GM12864 (cell line): Measurements from ENCODE around the gene CYTH2.

Experiments used
- DNase-seq: peaks from one replicate; pipeline ENCODE4 v3.0.0-alpha.2; 2011; ENCODE audit warnings: low read depth
- H3K4me3 ChIP-seq: 2 replicates; pipeline ENCODE4 v1.5.1; 2011; ENCODE audit warnings: mild to moderate bottlenecking, low read depth, low read length, control low read depth
- TF ChIP-seq, protein P1 (sequence below): IDR thresholded peaks from 2 replicates; pipeline ENCODE4 v1.5.1; 2011; ENCODE audit warnings: low read depth, mild to moderate bottlenecking, moderate library complexity, low read length, control low read depth, inconsistent platforms; ENCODE audit errors: missing control alignments

The CYTH2 gene, protein sequence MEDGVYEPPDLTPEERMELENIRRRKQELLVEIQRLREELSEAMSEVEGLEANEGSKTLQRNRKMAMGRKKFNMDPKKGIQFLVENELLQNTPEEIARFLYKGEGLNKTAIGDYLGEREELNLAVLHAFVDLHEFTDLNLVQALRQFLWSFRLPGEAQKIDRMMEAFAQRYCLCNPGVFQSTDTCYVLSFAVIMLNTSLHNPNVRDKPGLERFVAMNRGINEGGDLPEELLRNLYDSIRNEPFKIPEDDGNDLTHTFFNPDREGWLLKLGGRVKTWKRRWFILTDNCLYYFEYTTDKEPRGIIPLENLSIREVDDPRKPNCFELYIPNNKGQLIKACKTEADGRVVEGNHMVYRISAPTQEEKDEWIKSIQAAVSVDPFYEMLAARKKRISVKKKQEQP

DNA sequence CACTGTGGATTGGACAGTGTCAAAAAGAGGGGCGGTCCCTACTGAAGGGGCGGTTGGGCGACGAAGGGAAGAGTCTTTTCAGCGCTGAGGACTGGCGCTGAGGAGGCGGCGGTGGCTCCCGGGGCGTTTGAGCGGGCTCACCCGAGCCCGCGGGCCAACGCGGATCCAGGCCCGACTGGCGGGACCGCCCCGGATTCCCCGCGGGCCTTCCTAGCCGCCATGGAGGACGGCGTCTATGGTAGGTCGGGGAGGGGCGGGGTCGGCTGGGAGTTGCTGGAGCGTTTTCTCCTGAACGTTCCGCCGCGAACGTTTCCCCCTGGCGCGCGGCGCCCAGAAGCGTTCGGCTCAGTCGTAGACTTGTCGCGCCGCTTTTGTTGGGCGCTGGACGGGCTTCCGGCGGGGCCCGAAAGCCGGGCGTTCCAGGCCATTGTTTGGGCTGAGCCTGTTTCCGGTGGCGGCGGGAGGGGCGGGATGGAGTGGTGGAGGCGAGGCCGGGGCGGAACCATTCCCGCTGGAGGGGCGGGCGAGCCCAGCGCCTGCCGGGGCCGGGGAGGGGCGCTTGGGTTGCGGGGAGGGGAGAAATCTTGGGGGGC, at the start of gene CYTH2:
CYTH2 (plus strand) TSS at position 81 of the 593 bp plus-strand sequence; CDS start at position 220, 139 bp downstream.
- DNase-seq: no peak
- H3K4me3 ChIP-seq: peak within 1 kb of the TSS; percentile 91
- TF ChIP-seq, protein P1, sequence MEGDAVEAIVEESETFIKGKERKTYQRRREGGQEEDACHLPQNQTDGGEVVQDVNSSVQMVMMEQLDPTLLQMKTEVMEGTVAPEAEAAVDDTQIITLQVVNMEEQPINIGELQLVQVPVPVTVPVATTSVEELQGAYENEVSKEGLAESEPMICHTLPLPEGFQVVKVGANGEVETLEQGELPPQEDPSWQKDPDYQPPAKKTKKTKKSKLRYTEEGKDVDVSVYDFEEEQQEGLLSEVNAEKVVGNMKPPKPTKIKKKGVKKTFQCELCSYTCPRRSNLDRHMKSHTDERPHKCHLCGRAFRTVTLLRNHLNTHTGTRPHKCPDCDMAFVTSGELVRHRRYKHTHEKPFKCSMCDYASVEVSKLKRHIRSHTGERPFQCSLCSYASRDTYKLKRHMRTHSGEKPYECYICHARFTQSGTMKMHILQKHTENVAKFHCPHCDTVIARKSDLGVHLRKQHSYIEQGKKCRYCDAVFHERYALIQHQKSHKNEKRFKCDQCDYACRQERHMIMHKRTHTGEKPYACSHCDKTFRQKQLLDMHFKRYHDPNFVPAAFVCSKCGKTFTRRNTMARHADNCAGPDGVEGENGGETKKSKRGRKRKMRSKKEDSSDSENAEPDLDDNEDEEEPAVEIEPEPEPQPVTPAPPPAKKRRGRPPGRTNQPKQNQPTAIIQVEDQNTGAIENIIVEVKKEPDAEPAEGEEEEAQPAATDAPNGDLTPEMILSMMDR: no peak

DNA sequence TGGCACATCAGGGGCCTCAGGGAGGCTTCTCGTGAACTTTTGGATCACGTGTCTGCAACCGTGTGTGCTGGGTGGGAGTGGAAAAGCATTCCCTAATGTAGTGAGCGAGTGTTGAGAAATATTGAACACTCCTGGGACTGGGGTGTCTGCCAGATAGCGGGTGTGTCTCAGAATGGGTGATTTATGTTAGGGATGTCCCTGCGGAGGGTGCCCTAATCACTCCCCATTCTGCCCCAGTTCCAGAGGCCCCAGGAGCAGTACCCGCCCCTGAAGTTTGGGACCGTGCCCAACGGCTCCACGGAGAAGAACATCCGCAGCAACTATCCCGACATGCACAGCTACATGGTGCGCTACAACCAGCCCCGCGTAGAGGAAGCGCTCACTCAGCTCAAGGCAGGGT, 47.6 kb upstream of the CYTH2 start:
- TF ChIP-seq, protein P1: no peak
- H3K4me3 ChIP-seq: no peak overlapping the region
- no peak for DNase-seq

DNA sequence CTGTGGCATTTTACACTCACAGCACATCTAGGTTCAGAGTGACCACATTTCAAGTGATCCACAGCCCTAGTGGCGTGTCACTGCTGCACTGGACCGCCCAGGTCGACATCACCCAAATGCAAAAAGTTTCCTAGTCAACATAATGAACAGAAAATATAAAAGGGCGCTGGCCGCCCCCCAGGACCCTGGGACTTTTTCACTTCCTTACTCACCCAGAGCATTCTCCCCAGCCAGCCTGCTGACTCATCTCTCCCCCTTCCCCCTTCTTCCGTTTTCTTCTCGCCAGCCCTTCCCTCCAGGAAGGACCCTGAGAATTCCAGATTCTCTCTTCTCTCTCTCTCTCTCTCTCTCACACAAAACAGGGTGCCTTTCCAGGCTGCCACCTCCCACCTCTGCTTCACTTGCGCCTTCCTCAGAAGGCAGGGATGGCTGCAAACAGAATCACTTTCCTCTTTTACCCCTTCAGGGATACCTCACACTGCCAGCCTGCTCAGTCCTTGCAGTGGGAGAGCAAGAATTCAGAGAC, 44.4 kb upstream of the CYTH2 start:
- H3K4me3 ChIP-seq: no peak overlapping the region; the same call in 1 of the 2 replicates
- TF ChIP-seq, protein P1: no peak
- DNase-seq: no peak

DNA sequence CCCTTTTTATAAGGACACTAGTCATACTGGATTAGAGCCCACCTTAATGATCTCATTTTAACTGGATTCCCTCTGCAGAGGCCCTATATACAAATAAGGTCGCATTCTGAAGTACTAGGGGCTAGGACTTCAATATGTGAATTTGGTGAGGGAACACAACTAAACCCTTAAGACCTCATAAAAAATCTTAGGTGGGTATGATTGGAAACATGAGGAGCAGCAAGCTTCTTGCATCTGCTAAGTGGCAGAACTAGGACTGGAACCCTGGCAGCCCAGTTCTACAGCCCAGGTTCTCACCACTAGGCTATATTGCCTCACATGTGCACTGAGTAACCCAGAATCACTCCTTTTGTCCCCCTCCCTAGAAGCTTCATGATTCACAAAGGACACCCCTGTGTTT, 40.5 kb upstream of the CYTH2 start:
- DNase-seq: no peak
- H3K4me3 ChIP-seq: no peak overlapping the region
- TF ChIP-seq, protein P1: no peak

DNA sequence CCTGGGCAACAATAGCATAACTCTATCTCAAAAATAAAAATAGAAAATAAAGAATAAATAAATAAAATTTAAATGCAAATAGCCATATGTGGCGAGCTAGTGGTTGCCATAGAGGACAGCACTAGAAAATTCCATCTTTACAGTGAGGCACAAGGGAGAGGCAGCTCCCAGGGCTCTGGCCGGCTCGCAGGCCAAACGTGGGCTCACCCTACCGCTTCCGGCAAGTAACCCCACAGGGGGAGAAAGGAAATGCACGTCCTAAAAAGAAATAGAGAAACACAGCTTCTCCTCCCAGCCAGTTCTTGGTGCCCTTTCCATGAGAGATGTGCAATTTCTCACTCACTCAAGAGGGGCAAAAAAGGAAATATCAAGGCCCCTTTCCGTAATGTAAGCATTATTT, 35.8 kb upstream of the CYTH2 start:
- TF ChIP-seq, protein P1: peak; percentile 33
- no peak for DNase-seq
- H3K4me3 ChIP-seq: no peak overlapping the region

DNA sequence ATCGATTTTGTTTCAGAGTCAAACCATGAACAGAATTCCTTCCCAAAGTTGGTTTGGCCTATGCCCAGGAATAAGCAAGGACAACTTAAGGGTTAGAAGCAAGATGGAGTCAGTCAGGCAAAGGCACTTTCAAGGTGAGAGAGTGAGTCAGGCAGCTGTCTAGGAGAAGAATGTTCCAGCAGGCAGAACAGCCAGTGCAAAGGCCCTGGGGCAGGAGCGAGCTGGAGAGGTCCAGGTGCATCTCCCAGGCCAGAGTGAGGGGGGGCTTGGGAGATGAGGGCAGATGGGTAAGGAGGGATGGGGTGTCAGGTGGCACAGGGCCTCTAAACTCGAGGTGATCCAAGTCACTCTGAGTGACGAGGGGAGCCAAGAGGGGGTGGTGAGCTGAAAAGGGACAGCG, 32.6 kb upstream of the CYTH2 start:
- TF ChIP-seq, protein P1: no peak
- H3K4me3 ChIP-seq: no peak overlapping the region
- DNase-seq: no peak
